H1 (cell line): ENCODE measurements around the gene KLHL40. TPM values are rescaled to one million over a fixed set of nuclear protein-coding genes. Genes with fewer than 3 reads are reported as not detected.
A peak's percentile ranks its signal among the peaks of the same experiment; 100 is the strongest.

ENCODE experiments used
- CTCF ChIA-PET: fragments of 300-600 bp; sonication (Branson Sonifier 250); formaldehyde crosslinking; loops from one replicate; lab custom pipeline; 2021; ENCODE audit not compliant: partially characterized antibody; lab: Charles Lee
- POLR2A ChIA-PET: fragments of 300-600 bp; sonication (Branson Sonifier 250); formaldehyde crosslinking; loops from one replicate; lab custom pipeline; 2021; ENCODE audit warnings: inconsistent platforms; ENCODE audit not compliant: partially characterized antibody; lab: Charles Lee
- DNase-seq, 2 experiments: peaks; one replicate each; pipeline versions ENCODE4 v3.0.0 to v3.0.0-alpha.2; 2010 to 2022; ENCODE audit warnings: low spot score in 2 of 2, low read depth in 1 of 2, mixed read lengths in 1 of 2
- FAIRE-seq: peaks from 2 replicates; lab custom pipeline; 2011; peaks lifted over from hg19 to GRCh38; lab: Jason Lieb, UNC
- H2AFZ ChIP-seq: 2 replicates; pipeline ENCODE4 v1.8.1; 2012; ENCODE audit warnings: low read length, inconsistent platforms
- H2AK5ac ChIP-seq: 2 replicates; pipeline ENCODE4 v1.6.1; 2013; ENCODE audit warnings: low read depth, low read length
- H2BK120ac ChIP-seq: replicated peaks from 2 replicates; pipeline ENCODE3; 2013; ENCODE audit warnings: low read depth, low read length, inconsistent platforms
- H2BK12ac ChIP-seq: 2 replicates; pipeline ENCODE4 v1.6.1; 2013; ENCODE audit warnings: low read depth, low read length
- H2BK15ac ChIP-seq: 2 replicates; pipeline ENCODE4 v1.6.1; 2013; ENCODE audit warnings: low read length
- H2BK20ac ChIP-seq: 2 replicates; pipeline ENCODE4 v1.6.1; 2013; ENCODE audit warnings: low read length
- H2BK5ac ChIP-seq: 2 replicates; pipeline ENCODE4 v1.6.1; 2013; ENCODE audit warnings: low read depth, low read length
- H3K14ac ChIP-seq: 2 replicates; pipeline ENCODE4 v1.6.1; 2013; ENCODE audit warnings: inconsistent platforms; ENCODE audit not compliant: insufficient read length
- H3K18ac ChIP-seq: 2 replicates; pipeline ENCODE4 v1.6.1; 2013; ENCODE audit warnings: low read length; ENCODE audit errors: extremely low read depth
- H3K23ac ChIP-seq: 2 replicates; pipeline ENCODE4 v1.6.1; 2013; ENCODE audit warnings: inconsistent platforms; ENCODE audit not compliant: insufficient read length
- H3K23me2 ChIP-seq: 2 replicates; pipeline ENCODE4 v1.6.1; 2013; ENCODE audit warnings: low read depth, low read length
- H3K27ac ChIP-seq: 2 replicates; pipeline ENCODE4 v1.6.1; 2011; ENCODE audit warnings: low read depth, low read length, inconsistent platforms
- H3K27me3 ChIP-seq, 4 experiments: replicated peaks in 1 of 4; 1 replicate in 1 of 4; 2 replicates in 3 of 4; pipeline versions ENCODE4 v1.6.1 to v1.8.1; 2011 to 2013; ENCODE audit warnings: low read length in 3 of 4, mild to moderate bottlenecking in 3 of 4, inconsistent platforms in 2 of 4, mixed read lengths in 2 of 4, moderate library complexity in 1 of 4; ENCODE audit not compliant: control insufficient read depth in 3 of 4, insufficient read depth in 3 of 4; ENCODE audit errors: extremely low read depth in 1 of 4
- H3K36me3 ChIP-seq, 4 experiments: 2 replicates each; pipeline versions ENCODE4 v1.6.1 to v1.8.1; 2011 to 2013; ENCODE audit warnings: mild to moderate bottlenecking in 4 of 4, low read length in 3 of 4, moderate library complexity in 2 of 4, control low read depth in 1 of 4, inconsistent platforms in 1 of 4; ENCODE audit not compliant: insufficient read depth in 4 of 4, control insufficient read depth in 2 of 4
- H3K4ac ChIP-seq: replicated peaks from 2 replicates; pipeline ENCODE3; 2013; ENCODE audit warnings: low read length, low read depth, mixed read lengths, inconsistent platforms; ENCODE audit not compliant: insufficient read length
- H3K4me1 ChIP-seq, 4 experiments: replicated peaks in 1 of 4; 1 replicate in 1 of 4; 2 replicates in 3 of 4; pipeline versions ENCODE4 v1.6.1 to v1.8.1; 2011 to 2013; ENCODE audit warnings: low read length in 3 of 4, inconsistent platforms in 2 of 4, mixed read lengths in 1 of 4; ENCODE audit not compliant: insufficient read depth in 4 of 4, control insufficient read depth in 3 of 4
- H3K4me2 ChIP-seq, 2 experiments: 2 replicates each; pipeline versions ENCODE4 v1.6.1 to v1.8.1; 2011 to 2013; ENCODE audit warnings: low read depth in 2 of 2, low read length in 2 of 2, control low read depth in 1 of 2, inconsistent platforms in 1 of 2, mild to moderate bottlenecking in 1 of 2; ENCODE audit not compliant: insufficient read depth in 1 of 2
- H3K4me3 ChIP-seq, 4 experiments: fragments of 200-600, 300-600 bp in 1 of 4; sonication (generic), shearing (Covaris generic), sonication (Bioruptor Twin) in 1 of 4; 2 replicates each; pipeline versions ENCODE4 v1.5.1 to v1.8.1; 2011 to 2016; ENCODE audit warnings: low read length in 4 of 4, low read depth in 3 of 4, control low read depth in 2 of 4, inconsistent platforms in 2 of 4, mild to moderate bottlenecking in 2 of 4, mixed read lengths in 1 of 4, moderate library complexity in 1 of 4; ENCODE audit not compliant: insufficient read depth in 2 of 4; ENCODE audit errors: extremely low read depth in 1 of 4
- H3K56ac ChIP-seq: replicated peaks from 2 replicates; pipeline ENCODE3; 2013; ENCODE audit warnings: low read depth, mild to moderate bottlenecking, mixed read lengths, low read length, inconsistent platforms; ENCODE audit not compliant: insufficient read length
- H3K79me1 ChIP-seq: 2 replicates; pipeline ENCODE4 v1.6.1; 2013; ENCODE audit warnings: low read depth, low read length, control low read depth
- H3K79me2 ChIP-seq, 2 experiments: 2 replicates each; pipeline versions ENCODE4 v1.6.1 to v1.8.1; 2012 to 2013; ENCODE audit warnings: low read length in 2 of 2, mild to moderate bottlenecking in 2 of 2, inconsistent platforms in 1 of 2; ENCODE audit not compliant: insufficient read depth in 2 of 2, control insufficient read depth in 1 of 2
- H3K9ac ChIP-seq, 4 experiments: replicated peaks in 1 of 4; 1 replicate in 1 of 4; 2 replicates in 3 of 4; pipeline versions ENCODE4 v1.6.1 to v1.8.1; 2011 to 2013; ENCODE audit warnings: low read depth in 3 of 4, low read length in 3 of 4, control low read depth in 2 of 4, mild to moderate bottlenecking in 2 of 4, moderate library complexity in 2 of 4, inconsistent platforms in 1 of 4; ENCODE audit errors: extremely low read depth in 1 of 4
- H3K9me3 ChIP-seq, 2 experiments: 2 replicates each; pipeline versions ENCODE4 v1.6.1 to v1.8.1; 2012 to 2013; ENCODE audit warnings: mild to moderate bottlenecking in 2 of 2, moderate library complexity in 2 of 2, control low read depth in 1 of 2, inconsistent platforms in 1 of 2, low read depth in 1 of 2, low read length in 1 of 2, mixed read lengths in 1 of 2; ENCODE audit not compliant: insufficient read depth in 2 of 2
- H4K20me1 ChIP-seq, 2 experiments: replicated peaks in 1 of 2; 2 replicates each; pipeline versions ENCODE3 to v1.8.1; 2011 to 2013; ENCODE audit warnings: inconsistent platforms in 2 of 2, low read length in 2 of 2, mild to moderate bottlenecking in 1 of 2; ENCODE audit not compliant: insufficient read depth in 2 of 2, control insufficient read depth in 1 of 2
- H4K5ac ChIP-seq: 2 replicates; pipeline ENCODE4 v1.6.1; 2013; ENCODE audit warnings: low read length, low read depth, mixed read lengths, inconsistent platforms; ENCODE audit not compliant: insufficient read length
- H4K8ac ChIP-seq: 2 replicates; pipeline ENCODE4 v1.8.0; 2013; ENCODE audit warnings: mild to moderate bottlenecking, moderate library complexity, low read length, inconsistent platforms; ENCODE audit not compliant: insufficient read depth; ENCODE audit errors: extremely low read depth
- H4K91ac ChIP-seq: replicated peaks from 2 replicates; pipeline ENCODE3; 2013; ENCODE audit warnings: low read length, mixed read lengths, inconsistent platforms; ENCODE audit not compliant: insufficient read length
- CTBP2 ChIP-seq: IDR thresholded peaks from 2 replicates; pipeline ENCODE4 v1.7.0; 2011; ENCODE audit warnings: borderline replicate concordance, mild to moderate bottlenecking, moderate library complexity, mixed read lengths, low read length; ENCODE audit not compliant: insufficient read depth, insufficient read length
- CTCF ChIP-seq, 3 experiments: IDR thresholded peaks; 1 replicate in 2 of 3; 2 replicates in 1 of 3; pipeline versions ENCODE4 v1.5.1 to v1.6.1; 2011; ENCODE audit warnings: low read length in 3 of 3, mild to moderate bottlenecking in 3 of 3, inconsistent platforms in 2 of 3, low read depth in 1 of 3, moderate library complexity in 1 of 3; ENCODE audit not compliant: insufficient read depth in 1 of 3; ENCODE audit errors: control extremely low read depth in 1 of 3
- KDM4A ChIP-seq: IDR thresholded peaks from one replicate; pipeline ENCODE4 v1.7.1; 2012; ENCODE audit warnings: low read depth, mild to moderate bottlenecking, moderate library complexity, low read length, inconsistent platforms; ENCODE audit not compliant: severe bottlenecking
- KDM5A ChIP-seq: fragments of 200-600 bp; IDR thresholded peaks from 2 replicates; pipeline ENCODE4 v1.7.1; 2012; ENCODE audit warnings: mild to moderate bottlenecking, low read length, inconsistent platforms, mixed read lengths
- MAX ChIP-seq: IDR thresholded peaks from 2 replicates; pipeline ENCODE4 v1.6.1; 2012; ENCODE audit warnings: inconsistent platforms
- PHF8 ChIP-seq: fragments of 200-600 bp; sonication (generic); conservative IDR thresholded peaks from 2 replicates; pipeline ENCODE4 v1.7.1; 2012; ENCODE audit warnings: low read depth, mild to moderate bottlenecking, inconsistent platforms, low read length, moderate library complexity
- RXRA ChIP-seq: IDR thresholded peaks from 2 replicates; pipeline ENCODE4 v1.6.1; 2011; ENCODE audit warnings: low read depth, mild to moderate bottlenecking, low read length, moderate library complexity; ENCODE audit not compliant: insufficient read depth
- WGBS, 2 experiments: shearing (Covaris generic) in 1 of 2; methylation state at CpG; one replicate each; pipeline versions ENCODE4 v1.1.6 to v1.1.7; 2013 to 2015; ENCODE audit warnings: low lambda C conversion rate in 2 of 2, mixed read lengths in 2 of 2, inconsistent platforms in 1 of 2, low coverage in 1 of 2, missing lambda C conversion rate in 1 of 2; ENCODE audit not compliant: insufficient replicate concordance in 2 of 2, insufficient coverage in 1 of 2, insufficient read length in 1 of 2; ENCODE audit errors: extremely low coverage in 1 of 2, missing lambda C conversion rate in 1 of 2; 5-methylcytosine and 5-hydroxymethylcytosine counted together
- polyA plus RNA-seq, 7 experiments: library from polyadenylated mRNA; depleted of rRNA in 3 of 7; stranded (reverse) in 5 of 7; unstranded in 2 of 7; fragments of >200 nt in 5 of 7; fragments of 200-250 nt in 2 of 7; gene quantifications; 1 replicate in 5 of 7; 2 replicates in 1 of 7; 4 replicates in 1 of 7; pipeline versions ENCODE4 v1.2.1 to v1.2.3, GENCODE V29; 2011 to 2013; ENCODE audit warnings: missing spikeins in 2 of 7, mixed read lengths in 2 of 7
- total RNA-seq: library from RNA; stranded (reverse); fragmentation: NEBNext Ultra II Directional; extraction: Animal tissue kit (Norgen Biotek cat#: 25700); gene quantifications from 2 replicates; pipeline ENCODE4 v1.2.1, GENCODE V29; 2021

Gene KLHL40
- total and polyA plus RNA-seq, 2 of the 8 experiments (the other 6 are each of a cell fraction or from before 2014, with no cell fraction given), result 0.02 TPM; not detected in 1

- H3K56ac ChIP-seq, result no peak overlapping the region
- H3K9ac ChIP-seq, result no peak overlapping the region
- no peak overlapping the region for H2AFZ ChIP-seq
- no peaks in the 10 kb centered on the region for H3K9me3 ChIP-seq
- H4K5ac ChIP-seq, result no peak overlapping the region
- ChIA-PET CTCF (interaction anchor here (0.6 to 4.6 kb wide), 11 partner anchors 9 to 86 kb away, joined by 3 to 28 read pairs (median 3); no protein-coding TSS in a partner anchor), POLR2A (interaction anchor here (1.1 to 1.3 kb wide), 2 partner anchors 21 to 82 kb away, joined by 5 to 6 read pairs; no protein-coding TSS in a partner anchor)
- H2BK15ac ChIP-seq, result peak overlapping the region; percentile 61; the same call in 1 of the 2 replicates
- WGBS, 2 experiments, result 79% methylated on average over 9 of the region's 9 CpGs; no CpG with 5 or more reads in 1 of the 2 experiments
- H3K18ac ChIP-seq, result peak overlapping the region; percentile 89
- H2BK5ac ChIP-seq, result peak overlapping the region; percentile 66; the same call in 1 of the 2 replicates
- peak overlapping the region; percentile 80; the same call in 1 of the 2 replicates for H2BK20ac ChIP-seq
- H2BK12ac ChIP-seq, result peak overlapping the region; percentile 99; the same call in 1 of the 2 replicates
- H3K27me3 ChIP-seq, result 0 out of 7 replicates have a peak, but pooled peaks cover 0 to 3% (median 0%) of the 10 kb centered on the region in 4 experiments
- H3K79me1 ChIP-seq, result no peaks in the 10 kb centered on the region
- peak overlapping the region; percentile 82 for H4K91ac ChIP-seq
- no peak overlapping the region for H3K23ac ChIP-seq
- no peak overlapping the region for H3K4me3 ChIP-seq
- H4K8ac ChIP-seq, result no peak overlapping the region; the same call in 1 of the 2 replicates
- peaks cover 0 to 33% (median 18%) of the 10 kb centered on the region in 4 experiments; a peak in 5 of 7 replicates for H3K4me1 ChIP-seq
- no peak overlapping the region for H3K14ac ChIP-seq
- peak overlapping the region; percentile 69 for H2BK120ac ChIP-seq
- no peaks in the 10 kb centered on the region for H3K79me2 ChIP-seq
- H3K27ac ChIP-seq, result no peak overlapping the region
- H3K4me2 ChIP-seq, result peak overlapping the region in 1 of 2 experiments; percentile 9; a peak in 1 of 4 replicates
- no peaks in the 10 kb centered on the region for H3K23me2 ChIP-seq
- H3K36me3 ChIP-seq, result no peaks in the 10 kb centered on the region
- TF ChIP-seq KDM5A, result no peak
- TF ChIP-seq PHF8, result no peak
- no peak for TF ChIP-seq RXRA
- TF ChIP-seq MAX, result 0 out of 2 replicates have a peak, but pooled peaks have one; percentile 36
- TF ChIP-seq KDM4A, result no peak
- TF ChIP-seq CTBP2, result no peak
- TF ChIP-seq CTCF (IDR thresholded peaks at IDR 0.05; ENCODE audit: control extremely low read depth in 1 of 3, insufficient read depth in 1 of 3, low read depth in 1 of 3, low read length in 3 of 3), result peak in 2 of 3 experiments; percentile 24 to 40; a peak in 2 of 4 replicates
- H4K20me1 ChIP-seq, result no peaks in the 10 kb centered on the region
- H2AK5ac ChIP-seq, result peak overlapping the region; percentile 56; the same call in 1 of the 2 replicates
- H3K4ac ChIP-seq, result no peak overlapping the region
- no peak for FAIRE-seq
- DNase-seq, result peak in 1 of 2 experiments; percentile 47
These were observed 47.6 kb downstream of the KLHL40 start for GRCh38 chr3:42732829-42733459.
